ENCODE data around the gene ARHGAP42.

DNA sequence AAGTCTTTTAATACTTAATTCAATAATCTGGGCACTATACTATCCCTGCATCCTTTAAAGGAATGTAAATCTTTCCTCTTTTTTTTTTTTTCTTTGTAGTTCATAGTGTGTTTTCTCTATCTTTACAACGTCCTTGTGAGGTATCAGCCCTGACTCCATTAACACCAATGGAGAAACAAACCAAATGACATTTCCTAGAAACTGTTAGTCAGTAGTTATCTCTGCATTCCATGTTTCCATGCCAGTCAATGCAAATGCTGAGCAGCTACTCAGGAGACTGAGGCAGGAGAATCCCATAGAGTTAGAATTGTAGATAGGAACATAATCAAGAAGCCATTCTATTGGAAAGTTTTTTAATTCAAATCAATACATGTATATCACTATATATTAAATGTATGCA, 182.2 kb downstream of the ARHGAP42 start:
- TF ChIP-seq CTCF (IDR thresholded peaks at IDR 0.05) = no peak
- TF ChIP-seq POLR2A (IDR thresholded peaks at IDR 0.05) = no peak
